IPS-15b (cell line): ENCODE results near the gene RAB41.
"Not testable (repeated sequence)": the region's sequence is repeated elsewhere in the genome, so short reads cannot be mapped to it uniquely, and the experiment has no call there.

Experiments
- H3K27me3 ChIP-seq: one replicate; pipeline ENCODE4 v1.6.1; 2013; ENCODE audit warnings: low read length; ENCODE audit not compliant: control insufficient read depth, insufficient read depth
- H3K36me3 ChIP-seq: one replicate; pipeline ENCODE4 v1.6.1; 2013; ENCODE audit warnings: low read length; ENCODE audit not compliant: control insufficient read depth, insufficient read depth
- H3K4me1 ChIP-seq: one replicate; pipeline ENCODE4 v1.6.1; 2013; ENCODE audit warnings: mild to moderate bottlenecking, low read length; ENCODE audit not compliant: control insufficient read depth, insufficient read depth
- H3K4me3 ChIP-seq: one replicate; pipeline ENCODE4 v1.5.1; 2013; ENCODE audit warnings: low read depth, low read length
- H3K9ac ChIP-seq: one replicate; pipeline ENCODE4 v1.6.1; 2013; ENCODE audit warnings: low read depth, mild to moderate bottlenecking, low read length
- H3K9me3 ChIP-seq: one replicate; pipeline ENCODE4 v1.6.1; 2013; ENCODE audit warnings: mild to moderate bottlenecking, low read length; ENCODE audit not compliant: control insufficient read depth, insufficient read depth

RAB41 gene

DNA sequence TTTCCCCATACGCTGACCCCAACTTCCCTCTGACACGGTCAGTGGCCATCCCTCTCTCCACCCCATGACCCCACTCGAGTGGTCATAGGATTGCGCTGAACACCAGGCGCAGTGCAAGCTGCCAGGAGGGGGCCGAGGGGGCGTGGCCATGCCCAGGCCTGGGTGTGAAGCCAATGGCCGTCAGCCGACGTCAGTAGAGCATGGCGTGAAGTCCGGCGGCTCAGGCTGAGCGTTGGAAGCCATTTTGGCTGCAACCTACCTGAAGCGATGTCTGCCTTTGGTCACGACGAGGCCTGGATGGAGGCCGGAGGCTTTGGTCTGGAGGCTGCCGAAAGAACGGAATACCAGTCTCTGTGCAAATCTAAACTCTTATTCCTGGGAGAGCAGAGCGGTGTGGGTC is at the start of gene RAB41:
Gene RAB41, plus strand, starts transcription at position 222 of the 400 bp plus-strand sequence. Its CDS starts 46 bp downstream, at position 268.
- Histone ChIP-seq H3K36me3 (peaks cover 2% of the 10 kb centered on the region), H3K9me3 (peaks cover 2% of the 10 kb centered on the region), H3K4me1 (no peaks in the 10 kb centered on the region), H3K4me3 (no peak within 1 kb of the TSS), H3K27me3 (no peaks in the 10 kb centered on the region), H3K9ac (no peak within 1 kb of the TSS)

DNA sequence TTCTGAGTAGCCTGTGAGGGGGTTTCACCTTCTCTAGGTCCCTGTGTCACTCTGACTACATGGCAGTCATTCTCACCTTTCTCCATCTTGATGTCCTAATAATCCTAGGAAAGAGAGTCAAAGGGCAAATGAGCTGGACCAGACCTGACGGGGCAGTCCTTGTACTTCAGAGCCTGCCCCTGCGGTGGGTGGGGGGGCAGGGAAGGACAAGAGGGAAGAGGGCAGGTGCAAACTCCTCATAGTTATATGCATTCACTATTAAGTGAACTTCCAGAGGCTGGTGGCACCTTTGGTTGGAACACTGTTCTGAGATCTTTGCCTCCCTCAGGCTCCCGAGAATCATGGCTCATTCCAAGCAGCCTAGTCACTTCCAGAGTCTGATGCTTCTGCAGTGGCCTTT is 47.6 kb upstream of the RAB41 start, which contains the start of gene AWAT1:
Gene AWAT1, plus strand, starts transcription at position 301 of the 400 bp plus-strand sequence. Its CDS starts 41 bp downstream, at position 342.
- no peak within 1 kb of the TSS for H3K9ac ChIP-seq
- no peaks in the 10 kb centered on the region for H3K36me3 ChIP-seq
- no peak within 1 kb of the TSS for H3K4me3 ChIP-seq
- peaks cover 2% of the 10 kb centered on the region for H3K9me3 ChIP-seq
- H3K27me3 ChIP-seq: no peaks in the 10 kb centered on the region
- H3K4me1 ChIP-seq: no peaks in the 10 kb centered on the region

DNA sequence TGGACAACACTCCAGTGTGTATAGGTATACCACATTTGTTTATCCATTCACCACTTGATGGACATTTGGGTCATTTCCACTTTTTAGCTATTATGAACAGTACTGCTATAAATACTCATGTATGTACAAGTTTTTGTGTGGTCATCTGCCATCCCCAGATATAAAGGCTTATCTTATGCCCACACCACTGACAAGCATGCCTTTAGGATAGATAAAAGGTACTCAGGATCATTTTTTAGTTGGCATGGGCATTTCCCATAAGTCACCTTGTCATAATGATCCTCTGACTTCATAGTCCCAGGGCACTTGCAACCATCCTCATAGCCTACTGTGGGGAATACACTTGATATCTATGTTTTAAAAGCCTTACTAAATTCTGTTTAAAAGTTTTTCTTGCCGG is 41.2 kb upstream of the RAB41 start:
- H3K9me3 ChIP-seq: peaks cover 2% of the 10 kb centered on the region
- no peaks in the 10 kb centered on the region for H3K27me3 ChIP-seq
- no peaks in the 10 kb centered on the region for H3K4me1 ChIP-seq
- no peak overlapping the region for H3K9ac ChIP-seq
- H3K36me3 ChIP-seq: no peaks in the 10 kb centered on the region
- no peak overlapping the region for H3K4me3 ChIP-seq

DNA sequence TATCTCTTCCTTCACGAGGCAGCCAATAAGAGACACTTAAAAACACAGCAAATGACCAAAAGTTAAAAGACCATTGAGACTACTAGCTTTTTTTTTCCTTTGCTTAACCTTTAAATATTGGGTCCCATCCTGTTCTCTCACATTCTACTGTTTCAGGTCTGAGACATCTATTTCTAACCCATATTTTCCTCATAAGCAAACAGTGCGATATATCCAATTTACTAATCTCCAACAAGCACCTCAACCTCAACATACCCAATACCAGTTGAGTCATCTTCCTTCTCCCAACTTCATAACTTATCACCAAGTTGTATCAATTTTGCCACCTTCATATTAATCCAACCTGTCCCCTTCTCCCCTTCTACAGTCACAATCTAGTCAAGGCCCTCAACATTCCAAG is 40.5 kb upstream of the RAB41 start:
- peaks cover 2% of the 10 kb centered on the region for H3K9me3 ChIP-seq
- H3K36me3 ChIP-seq: no peaks in the 10 kb centered on the region
- no peak overlapping the region for H3K4me3 ChIP-seq
- H3K4me1 ChIP-seq: no peaks in the 10 kb centered on the region
- H3K9ac ChIP-seq: no peak overlapping the region
- no peaks in the 10 kb centered on the region for H3K27me3 ChIP-seq

DNA sequence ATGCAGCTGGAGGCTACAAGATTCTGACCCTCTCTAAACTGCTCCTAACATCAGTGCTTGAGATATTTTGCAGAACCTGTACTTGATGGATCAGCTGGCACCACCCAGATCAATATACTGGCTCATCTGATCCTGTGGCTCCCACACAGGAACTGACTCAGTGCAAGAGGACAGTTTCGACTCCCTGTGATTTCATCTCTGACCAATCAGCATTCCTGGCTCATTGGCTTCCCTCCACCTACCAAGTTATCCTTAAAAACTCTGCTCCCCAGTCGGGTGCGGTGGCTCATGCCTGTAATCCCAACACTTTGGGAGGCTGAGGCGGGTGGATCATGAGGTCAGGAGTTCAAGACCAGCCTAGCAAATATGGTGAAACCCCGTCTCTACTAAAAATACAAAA is 38.4 kb upstream of the RAB41 start:
- H3K4me1 ChIP-seq, H3K27me3 ChIP-seq, H3K36me3 ChIP-seq: not testable (repeated sequence)

DNA sequence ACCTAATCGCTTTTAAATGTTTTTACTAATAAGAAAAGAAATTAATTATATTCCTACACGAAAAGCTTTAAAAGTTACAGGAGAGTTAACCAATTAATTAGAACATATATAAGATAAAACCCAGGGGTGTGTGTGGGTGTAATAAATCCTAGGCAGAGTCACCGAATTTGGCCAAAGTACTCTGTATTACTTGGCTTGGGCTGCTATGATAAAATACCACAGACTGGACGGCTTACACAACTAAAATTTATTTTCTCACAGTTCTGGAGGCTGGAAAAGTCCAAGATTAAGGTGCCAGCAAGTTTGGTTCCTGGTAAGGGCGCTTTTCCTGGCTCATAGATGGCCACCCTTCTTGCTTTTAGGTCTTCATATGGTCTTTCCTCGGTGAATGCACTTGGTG is 37.1 kb upstream of the RAB41 start:
- no peaks in the 10 kb centered on the region for H3K4me1 ChIP-seq
- no peaks in the 10 kb centered on the region for H3K27me3 ChIP-seq
- H3K9ac ChIP-seq: no peak overlapping the region
- no peaks in the 10 kb centered on the region for H3K36me3 ChIP-seq
- no peaks in the 10 kb centered on the region for H3K9me3 ChIP-seq
- no peak overlapping the region for H3K4me3 ChIP-seq

More for the DNA sequence above, 38.4 kb upstream of the RAB41 start:
- H3K9ac ChIP-seq, H3K4me3 ChIP-seq, H3K9me3 ChIP-seq: not testable (repeated sequence)

DNA sequence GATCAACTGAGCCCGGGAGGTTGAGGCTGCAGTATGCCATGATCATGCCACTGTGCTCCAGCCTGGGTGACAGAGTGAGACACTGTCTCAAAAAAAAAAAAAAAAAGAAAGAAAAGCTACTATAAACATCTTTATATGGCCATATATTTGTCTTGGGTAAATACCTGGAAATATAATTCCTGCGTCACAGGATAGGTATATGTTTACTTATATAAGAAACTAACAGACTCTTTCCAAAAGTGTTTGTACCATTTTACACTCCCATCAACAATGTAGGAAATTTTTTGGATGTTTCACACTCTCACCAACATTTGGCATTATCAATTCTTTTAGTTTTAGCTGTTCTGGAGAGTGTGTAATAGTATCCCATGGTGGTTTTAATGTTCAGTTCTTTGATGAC is 34.7 kb upstream of the RAB41 start:
- H3K9ac ChIP-seq: no peak overlapping the region
- H3K27me3 ChIP-seq: no peaks in the 10 kb centered on the region
- H3K4me1 ChIP-seq: no peaks in the 10 kb centered on the region
- H3K4me3 ChIP-seq: no peak overlapping the region
- no peaks in the 10 kb centered on the region for H3K36me3 ChIP-seq
- no peaks in the 10 kb centered on the region for H3K9me3 ChIP-seq

DNA sequence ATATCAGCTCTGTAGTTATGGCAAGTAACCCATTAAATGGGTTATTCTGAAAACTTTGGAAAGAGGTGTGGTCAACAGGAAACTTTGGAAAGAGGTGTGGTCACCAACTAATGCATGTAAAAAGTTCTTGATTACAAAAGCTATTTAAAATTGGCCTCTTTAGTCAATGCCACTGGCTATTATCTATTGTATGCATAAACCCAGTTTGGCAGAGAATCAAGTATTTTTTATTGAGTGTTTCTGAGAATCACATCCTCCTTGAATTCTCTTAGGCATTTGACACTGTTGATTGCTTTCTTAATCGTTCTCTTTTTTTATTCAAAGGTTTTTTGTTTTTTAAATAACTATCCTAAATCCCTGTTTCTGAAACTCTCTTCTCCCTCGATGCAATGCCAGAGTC is 29.5 kb upstream of the RAB41 start:
- Histone ChIP-seq H3K27me3 (no peaks in the 10 kb centered on the region), H3K4me1 (no peaks in the 10 kb centered on the region), H3K4me3 (no peak overlapping the region), H3K9ac (no peak overlapping the region), H3K9me3 (no peaks in the 10 kb centered on the region), H3K36me3 (no peaks in the 10 kb centered on the region)

DNA sequence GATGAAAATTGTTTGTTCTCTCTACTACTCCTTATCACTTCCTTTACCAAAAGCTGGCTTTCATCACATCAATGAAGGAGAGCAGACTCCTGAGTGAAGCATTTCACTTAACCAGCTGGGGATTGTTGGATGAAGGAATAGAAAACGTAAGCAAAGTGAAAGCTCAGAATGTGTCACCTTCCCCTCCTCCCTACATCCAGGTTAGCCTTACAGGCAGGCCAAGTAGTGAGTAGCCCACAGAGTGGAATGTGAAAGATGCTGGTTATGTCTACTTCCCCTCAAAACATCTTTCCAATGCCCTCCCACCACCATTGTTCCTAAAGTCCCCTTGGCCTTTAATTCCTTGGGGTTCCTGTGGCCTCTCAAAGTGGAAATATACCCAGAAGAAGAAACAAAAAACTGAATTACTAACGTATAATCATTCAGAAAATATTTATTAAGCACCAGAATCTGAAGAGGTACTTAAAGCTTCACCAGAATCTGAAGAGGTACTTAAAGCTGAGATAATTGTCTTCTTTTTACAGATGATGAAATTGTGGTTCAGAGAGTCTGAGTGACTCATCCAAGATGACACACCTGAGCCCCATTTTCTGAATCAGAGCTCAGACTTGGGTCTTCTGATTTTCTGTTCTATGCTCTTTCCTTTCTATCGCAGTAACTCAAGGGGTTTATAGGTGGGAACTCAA is 28.5 kb upstream of the RAB41 start:
- Histone ChIP-seq H3K36me3 (no peaks in the 10 kb centered on the region), H3K9me3 (no peaks in the 10 kb centered on the region), H3K27me3 (no peaks in the 10 kb centered on the region), H3K4me3 (no peak overlapping the region), H3K4me1 (no peaks in the 10 kb centered on the region), H3K9ac (no peak overlapping the region)

DNA sequence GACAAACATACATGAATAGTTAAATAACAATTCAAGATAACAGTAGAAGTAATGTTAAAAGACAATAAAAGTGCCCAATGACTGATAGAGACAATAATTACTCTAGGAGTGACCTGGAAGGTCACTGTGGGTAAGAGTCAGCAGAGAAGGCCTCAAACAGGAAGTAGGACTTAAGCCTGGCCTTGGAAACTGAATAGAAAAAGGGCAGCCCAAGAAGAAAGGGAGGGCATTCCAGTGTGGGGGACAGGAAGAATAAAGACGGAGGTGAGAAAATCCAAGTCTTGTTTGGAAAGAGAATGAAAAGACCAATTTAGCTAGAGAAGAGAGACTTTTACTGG is 27.9 kb upstream of the RAB41 start:
- H3K9me3 ChIP-seq: no peaks in the 10 kb centered on the region
- no peak overlapping the region for H3K9ac ChIP-seq
- H3K27me3 ChIP-seq: no peaks in the 10 kb centered on the region

DNA sequence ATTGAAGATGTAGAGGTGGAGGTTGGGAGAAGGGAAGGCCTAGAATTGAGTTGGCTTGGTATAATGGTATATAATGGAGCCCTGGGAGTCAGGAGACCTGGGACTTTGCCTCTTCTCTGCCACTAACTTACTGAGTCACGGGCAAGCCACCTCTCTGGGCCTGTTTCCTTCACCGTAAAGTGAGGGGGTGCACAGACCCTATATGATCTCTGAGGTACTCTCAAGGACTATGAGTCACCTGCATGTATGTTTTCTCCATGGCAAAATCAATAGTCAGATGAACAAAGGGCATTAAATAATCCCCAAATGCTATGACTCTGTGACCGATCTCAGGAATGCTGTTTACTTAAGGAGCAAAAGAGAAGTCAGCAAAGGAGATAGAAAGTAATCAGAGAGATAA is 27.1 kb upstream of the RAB41 start:
- H3K4me3 ChIP-seq: no peak overlapping the region
- no peak overlapping the region for H3K9ac ChIP-seq
- H3K27me3 ChIP-seq: no peaks in the 10 kb centered on the region
- H3K36me3 ChIP-seq: no peaks in the 10 kb centered on the region
- H3K4me1 ChIP-seq: no peaks in the 10 kb centered on the region
- H3K9me3 ChIP-seq: no peaks in the 10 kb centered on the region

More for the DNA sequence above, 27.9 kb upstream of the RAB41 start:
- H3K36me3 ChIP-seq: no peaks in the 10 kb centered on the region
- H3K4me1 ChIP-seq: no peaks in the 10 kb centered on the region
- no peak overlapping the region for H3K4me3 ChIP-seq

DNA sequence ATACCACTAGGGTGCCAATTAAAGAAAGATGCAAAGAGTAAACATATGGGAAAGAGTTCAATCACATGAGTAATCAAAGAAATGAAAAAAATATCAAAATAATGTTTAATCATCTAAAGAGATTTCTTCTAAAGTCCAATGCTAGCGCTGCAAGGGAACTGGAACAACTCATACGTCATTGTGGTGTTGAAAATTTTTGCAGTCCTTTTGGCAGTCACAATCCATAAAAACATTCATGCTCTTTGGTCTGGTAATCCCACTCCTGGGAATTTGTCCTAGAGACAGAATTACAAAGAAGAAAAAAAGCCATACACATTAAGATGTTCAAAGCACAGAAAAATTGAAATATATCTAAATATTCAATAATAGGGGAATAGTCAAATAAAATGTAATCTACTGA is 26.5 kb upstream of the RAB41 start:
- Histone ChIP-seq H3K9ac (no peak overlapping the region), H3K4me3 (no peak overlapping the region), H3K4me1 (no peaks in the 10 kb centered on the region), H3K9me3 (no peaks in the 10 kb centered on the region), H3K36me3 (no peaks in the 10 kb centered on the region), H3K27me3 (no peaks in the 10 kb centered on the region)
